COLO668 (cell line): Measurements from ENCODE around the gene MAPK8.

Experiments
- DNase-seq: peaks from one replicate; lab custom pipeline; 2025; ENCODE audit not compliant: unreplicated experiment; lab: John Stamatoyannopoulos, UW

Gene MAPK8

DNA sequence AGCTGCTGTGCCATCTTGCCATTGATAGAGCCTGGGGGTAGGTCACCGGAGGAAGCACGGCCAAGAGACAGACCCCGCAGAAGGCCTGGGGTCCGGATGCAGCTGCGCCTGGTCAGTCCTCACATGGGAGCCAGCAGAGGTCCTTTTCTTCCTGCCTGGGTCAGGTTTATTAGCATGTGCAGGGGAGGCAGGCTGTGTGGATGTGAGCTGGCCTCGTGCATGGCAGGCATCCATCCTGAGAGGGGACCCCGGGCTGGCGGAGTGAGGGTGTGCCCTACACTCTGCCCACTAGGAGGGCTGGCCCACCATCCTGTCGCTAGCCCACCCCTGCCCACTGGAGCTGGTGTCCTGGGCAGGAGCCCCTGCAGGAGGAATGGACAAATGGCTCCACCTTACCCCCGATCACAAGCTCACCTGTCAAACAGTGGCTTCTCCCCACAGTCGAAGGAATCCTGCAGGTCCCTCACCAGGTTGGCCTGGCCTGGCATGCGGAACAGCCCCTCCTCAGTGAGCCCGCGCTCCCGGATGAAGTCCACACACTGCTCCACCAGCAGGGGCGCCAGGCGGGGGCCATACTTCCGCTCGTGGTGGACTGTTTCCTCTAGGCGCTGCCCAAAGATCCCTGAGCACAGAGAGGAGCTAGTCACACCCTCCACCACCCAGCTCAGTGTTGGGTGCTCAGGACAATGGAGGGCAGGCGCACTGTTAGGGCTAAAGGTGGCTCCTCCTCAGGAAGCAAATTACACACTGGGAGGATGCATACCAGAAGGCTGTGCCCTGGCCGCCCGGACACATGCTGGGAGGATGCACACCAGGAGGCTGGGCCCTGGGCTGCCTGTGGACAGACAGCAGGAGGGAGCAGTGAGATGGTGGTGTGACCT is 153.0 kb downstream of the MAPK8 start:
- no peak for DNase-seq

- DNase-seq, result no peak
These were observed 153.7 kb downstream of the MAPK8 start for GRCh38 chr10:48460182-48460581.

- DNase-seq, result no peak
These were observed 155.4 kb downstream of the MAPK8 start for GRCh38 chr10:48461623-48462481.

DNA sequence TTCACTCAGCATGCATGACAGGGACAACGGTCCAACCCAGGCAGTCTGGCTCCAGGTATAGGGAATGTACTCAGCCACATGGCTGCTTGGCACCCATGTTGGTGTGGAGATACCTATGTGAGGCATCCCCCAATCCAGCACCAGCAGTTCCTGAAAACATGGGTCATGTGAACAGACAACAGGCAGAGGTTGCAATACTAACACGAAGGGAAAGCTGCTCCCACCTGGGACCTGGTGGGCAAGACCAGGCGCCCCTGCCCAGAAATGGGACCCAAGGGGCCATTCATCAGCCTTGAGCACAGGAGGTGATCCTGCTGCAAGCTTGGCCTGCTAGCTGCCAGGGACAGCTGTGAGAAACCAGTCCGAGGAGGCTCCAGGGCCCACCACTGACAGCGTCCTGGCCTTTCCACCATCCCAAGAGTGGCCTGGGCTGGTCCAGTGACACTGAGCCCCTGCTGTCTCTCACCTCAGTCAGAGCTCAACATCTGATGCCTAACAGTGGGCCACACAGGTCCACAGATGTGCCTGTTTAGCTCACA is 156.1 kb downstream of the MAPK8 start:
- no peak for DNase-seq

- DNase-seq, result no peak
These were observed 157.0 kb downstream of the MAPK8 start for GRCh38 chr10:48463318-48464003.

GRCh38 chr10:48464121-48464870 is 157.8 kb downstream of the MAPK8 start:
- DNase-seq, result no peak

DNA sequence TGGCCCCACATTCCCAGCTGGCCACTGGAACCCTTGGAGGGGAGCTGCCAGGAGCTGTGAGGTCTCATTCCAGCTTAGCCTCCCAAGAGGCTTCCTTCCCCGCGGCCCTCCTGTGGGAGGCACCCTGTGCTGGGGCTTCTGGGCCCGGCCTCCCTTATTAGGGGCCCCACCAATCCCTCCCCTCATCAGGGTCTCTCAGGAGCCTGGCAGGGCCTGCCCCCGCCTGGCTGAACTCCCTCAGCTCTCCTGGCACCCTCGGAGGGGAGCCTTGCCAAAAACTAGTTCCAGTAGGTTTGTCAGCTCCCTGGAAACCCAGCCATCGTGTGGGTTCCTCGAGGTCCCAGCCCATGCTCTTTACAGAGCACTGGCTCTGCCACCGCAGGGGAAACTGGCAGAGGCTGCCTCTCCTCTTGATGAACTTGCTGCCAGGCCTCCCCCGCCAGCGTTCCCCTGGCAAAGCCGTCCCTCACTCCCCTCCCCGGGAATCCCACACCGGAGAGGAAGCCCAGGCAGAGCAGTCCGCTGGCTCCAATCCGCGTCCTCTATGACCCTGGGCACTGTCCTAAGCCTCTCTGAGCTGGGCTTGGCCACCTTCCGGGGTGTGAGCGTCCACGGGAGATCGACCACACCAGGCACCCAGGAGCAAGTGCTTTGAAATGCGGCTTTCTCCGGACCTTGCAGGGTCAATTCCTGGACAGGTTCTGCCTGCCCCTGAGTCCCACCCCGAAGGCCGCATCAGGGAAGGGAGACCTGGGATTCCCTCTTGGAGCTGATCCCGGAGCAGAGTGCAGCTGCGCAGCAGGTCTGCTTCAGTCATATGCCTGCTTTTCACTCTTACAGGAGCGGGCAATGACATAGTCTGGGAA is 158.6 kb downstream of the MAPK8 start:
- no peak for DNase-seq

DNA sequence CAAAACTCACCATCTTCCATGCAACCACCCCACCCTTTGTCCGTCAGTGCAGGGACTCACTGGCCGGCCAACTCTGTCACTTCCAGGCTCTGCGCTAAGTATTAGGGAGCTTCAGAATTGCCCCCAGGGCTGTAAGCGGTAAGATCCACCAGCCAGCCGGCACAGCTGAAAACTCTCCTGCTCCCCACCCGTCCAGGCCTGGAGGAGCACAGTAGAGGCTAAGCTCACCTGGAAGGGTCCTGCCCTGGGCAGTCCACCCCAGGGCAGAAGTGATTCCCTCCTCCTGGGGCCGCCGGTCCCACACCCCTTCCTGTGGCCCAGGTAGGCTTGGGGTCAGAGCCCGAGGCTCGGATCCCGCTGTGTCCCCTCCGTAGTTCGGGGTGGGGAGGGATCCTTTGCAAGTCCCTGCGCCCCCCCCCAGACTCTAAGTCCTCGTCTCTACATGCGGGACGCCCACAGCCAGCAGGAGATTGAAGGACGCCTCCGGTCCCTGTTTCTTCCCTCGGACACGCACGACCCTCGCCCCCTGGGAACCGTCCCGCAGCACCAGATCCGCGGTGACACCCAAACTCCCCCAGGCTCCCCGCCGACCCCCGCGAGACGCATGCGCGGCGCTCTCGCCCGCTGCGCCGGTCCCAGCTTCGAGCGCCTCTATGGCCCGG is 159.5 kb downstream of the MAPK8 start:
- DNase-seq, result no peak

GRCh38 chr10:48466611-48467240 is 160.2 kb downstream of the MAPK8 start:
- peak; percentile 20 for DNase-seq

DNA sequence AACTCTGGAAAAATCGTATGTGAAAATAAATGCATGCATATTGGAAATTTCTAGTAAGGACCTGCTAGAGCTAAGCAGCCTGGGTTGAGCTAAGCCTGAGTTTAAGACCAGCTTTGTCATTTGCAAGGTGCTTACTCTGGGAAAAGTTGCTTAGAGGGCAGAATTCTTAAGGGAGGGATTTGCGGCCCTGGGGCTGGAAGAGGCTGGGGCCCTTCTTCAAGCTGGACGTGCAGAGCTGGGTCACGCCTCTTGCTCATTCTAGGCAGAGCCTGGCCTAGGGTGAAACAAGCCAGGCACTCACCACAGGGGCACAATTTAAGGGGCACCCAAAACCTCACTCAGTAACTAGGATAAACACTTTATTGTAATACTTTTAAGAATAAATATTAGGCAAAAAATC is 161.2 kb downstream of the MAPK8 start:
- no peak for DNase-seq

GRCh38 chr10:48468130-48468790 is 161.8 kb downstream of the MAPK8 start:
- DNase-seq, result no peak

DNA sequence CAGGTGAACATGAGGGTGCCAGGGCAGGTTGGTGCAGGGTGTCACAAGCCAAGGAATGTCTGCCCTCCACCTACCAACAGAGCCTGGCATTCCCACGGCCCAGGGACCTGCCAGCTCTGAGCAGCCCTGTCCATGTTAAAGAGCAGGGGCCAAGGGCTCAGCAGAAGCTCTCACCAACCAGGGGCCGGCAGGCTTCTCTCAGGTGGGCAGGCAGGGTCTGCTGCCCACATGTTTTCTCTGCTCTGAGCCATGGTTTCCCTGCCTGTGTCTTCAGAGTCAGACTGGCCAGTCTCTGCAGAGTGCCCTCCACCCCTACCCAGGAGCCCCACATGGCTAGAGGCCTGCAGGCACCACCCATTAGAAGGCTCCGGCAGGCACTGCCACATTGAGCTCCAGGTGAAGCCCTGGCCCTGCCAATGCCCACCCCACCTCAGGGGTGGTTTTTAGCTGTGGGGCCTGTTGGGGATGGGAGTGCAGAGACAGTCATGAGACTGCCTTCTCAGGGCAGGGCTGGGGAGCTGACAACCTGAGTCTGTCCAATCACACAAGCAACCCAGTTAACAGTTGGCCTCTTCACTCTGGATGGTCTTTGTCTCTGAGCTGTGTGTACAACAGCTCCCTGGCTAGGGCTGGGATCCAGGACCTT is 162.5 kb downstream of the MAPK8 start:
- no peak for DNase-seq

DNA sequence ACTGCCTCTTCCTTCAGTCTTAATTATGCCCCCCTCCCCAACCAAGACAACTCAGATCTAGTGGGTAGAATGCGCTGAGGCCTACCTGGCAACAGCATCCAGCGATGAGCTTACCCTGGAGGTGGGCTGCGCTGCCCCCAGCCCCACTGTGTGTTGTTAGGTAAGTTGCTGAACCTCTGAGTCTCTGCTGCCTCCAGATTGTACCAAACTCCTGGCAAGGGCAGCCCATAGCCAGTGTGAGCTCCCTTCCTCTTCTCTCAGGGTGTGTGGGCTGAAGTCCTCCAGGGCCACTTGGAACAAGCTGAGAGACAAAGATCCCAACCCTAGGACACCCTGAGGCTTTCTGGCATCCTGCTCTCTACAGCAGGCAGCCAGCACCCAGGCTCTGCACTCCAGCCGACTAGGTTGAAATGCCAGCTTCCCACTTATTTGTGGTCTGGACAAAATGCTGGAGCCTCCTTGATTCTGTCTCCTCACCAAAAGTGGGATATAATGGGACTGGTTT is 163.1 kb downstream of the MAPK8 start:
- DNase-seq, result no peak

GRCh38 chr10:48470115-48470892 is 163.8 kb downstream of the MAPK8 start:
- peak; percentile 23 for DNase-seq

- no peak for DNase-seq
These were observed 164.7 kb downstream of the MAPK8 start for GRCh38 chr10:48470893-48471805.
